ENCODE measurements around the gene GSTA2.

GRCh38 chr6:52752310-52752709, 11.0 kb downstream of the GSTA2 start:
- TF ChIP-seq CTCF (IDR thresholded peaks at IDR 0.05 in 4 of 5, conservative IDR thresholded peaks at IDR 0.05 in 1 of 5) (no peak), POLR2A (IDR thresholded peaks at IDR 0.05) (no peak)

All from gastrocnemius medialis (tissue), 4 donors.